GM12878 (cell line): ENCODE measurements around the gene CBR4. TPM values are rescaled to one million over a fixed set of nuclear protein-coding genes. Genes with fewer than 3 reads are reported as not detected.

Experiments
- ATAC-seq: fragments of 200-7000 bp; cut with Tn5 transposase; 3 replicates; pipeline ENCODE4 v1.9.1; 2020; ENCODE audit warnings: mild to moderate bottlenecking, moderate library complexity
- BruUV-seq: library from RNA; stranded (reverse); fragments of 400-500 nt; replicated peaks from 2 replicates; lab custom pipeline; 2021; lab: Mats Ljungman, UMichigan
- CTCF ChIA-PET: fragments of 300-600 bp; sonication (Branson Sonifier 250); formaldehyde crosslinking; extraction: SDS; loops from one replicate; lab custom pipeline; 2021; ENCODE audit warnings: inconsistent platforms; lab: Yijun Ruan, JAX
- POLR2A ChIA-PET: fragments of 350-600 bp; formaldehyde crosslinking; extraction: SDS; loops from one replicate; lab custom pipeline; 2021; ENCODE audit warnings: inconsistent platforms; lab: Charles Lee
- RAD21 ChIA-PET: fragments of 300-600 bp; sonication (Branson Sonifier 250); formaldehyde crosslinking; loops from one replicate; lab custom pipeline; 2023; ENCODE audit warnings: antibody characterized with exemption; ENCODE audit not compliant: unreplicated experiment; lab: Charles Lee
- SMC1A ChIA-PET: fragments of 300-600 bp; sonication (Branson Sonifier 250); formaldehyde crosslinking; loops from one replicate; lab custom pipeline; 2023; ENCODE audit not compliant: unreplicated experiment, uncharacterized antibody; lab: Charles Lee
- DNase-seq: peaks from one replicate; pipeline ENCODE4 v3.0.0-alpha.2; 2011; ENCODE audit warnings: low read depth, low spot score
- FAIRE-seq: peaks from 3 replicates; lab custom pipeline; 2011; peaks lifted over from hg19 to GRCh38; lab: Jason Lieb, UNC
- H2AFZ ChIP-seq: 2 replicates; pipeline ENCODE4 v1.6.0; 2011; ENCODE audit warnings: low read depth, low read length, control low read depth; ENCODE audit not compliant: control insufficient read depth
- H3K27ac ChIP-seq: 2 replicates; pipeline ENCODE4 v1.5.1; 2011; ENCODE audit warnings: control low read depth; ENCODE audit not compliant: control insufficient read depth, insufficient read depth
- H3K27me3 ChIP-seq, 2 experiments: replicated peaks in 1 of 2; 2 replicates each; pipeline versions ENCODE4 v1.6.0 to v1.6.1; 2011; ENCODE audit warnings: low read length in 1 of 2; ENCODE audit not compliant: control insufficient read depth in 2 of 2, insufficient read depth in 2 of 2
- H3K36me3 ChIP-seq, 2 experiments: 2 replicates each; pipeline ENCODE4 v1.5.1; 2011; ENCODE audit warnings: low read length in 1 of 2; ENCODE audit not compliant: control insufficient read depth in 2 of 2, insufficient read depth in 2 of 2
- H3K4me1 ChIP-seq: 2 replicates; pipeline ENCODE4 v1.6.1; 2011; ENCODE audit warnings: mild to moderate bottlenecking, low read length, moderate library complexity, mixed read lengths; ENCODE audit not compliant: control insufficient read depth, insufficient read depth
- H3K4me2 ChIP-seq: 2 replicates; pipeline ENCODE4 v1.6.0; 2011; ENCODE audit warnings: control low read depth; ENCODE audit not compliant: control insufficient read depth, insufficient read depth
- H3K4me3 ChIP-seq: fragments of 200-600 bp; sonication (generic); 2 replicates; pipeline ENCODE4 v1.5.1; 2016
- H3K79me2 ChIP-seq: 2 replicates; pipeline ENCODE4 v1.6.0; 2011; ENCODE audit warnings: low read length; ENCODE audit not compliant: control insufficient read depth, insufficient read depth
- H3K9ac ChIP-seq: 2 replicates; pipeline ENCODE4 v1.8.0; 2011; ENCODE audit warnings: low read length, control low read depth, mixed read lengths; ENCODE audit not compliant: control insufficient read depth, insufficient read depth
- H3K9me3 ChIP-seq: replicated peaks from 3 replicates; pipeline ENCODE4 v1.5.1; 2011; ENCODE audit warnings: mild to moderate bottlenecking, low read length; ENCODE audit not compliant: control insufficient read depth, insufficient read depth
- H4K20me1 ChIP-seq: 2 replicates; pipeline ENCODE4 v1.6.0; 2011; ENCODE audit not compliant: control insufficient read depth, insufficient read depth
- GABPA ChIP-seq: IDR thresholded peaks from 2 replicates; pipeline ENCODE4 v1.6.1; 2014; ENCODE audit warnings: antibody characterized with exemption, low read depth, mild to moderate bottlenecking, inconsistent platforms
- HCFC1 ChIP-seq: fragments of 150-350 bp; IDR thresholded peaks from 2 replicates; pipeline ENCODE4 v1.6.1; 2014; ENCODE audit warnings: low read length
- IKZF1 ChIP-seq: fragments of 450-650 bp; conservative IDR thresholded peaks from 2 replicates; pipeline ENCODE4 v1.6.1; 2017; ENCODE audit warnings: antibody characterized with exemption, mild to moderate bottlenecking
- SP1 ChIP-seq: IDR thresholded peaks from one replicate; pipeline ENCODE4 v1.6.1; 2011; ENCODE audit warnings: low read depth, low read length
- SRF ChIP-seq, 2 experiments: IDR thresholded peaks; 2 replicates each; pipeline ENCODE4 v1.6.1; 2011; ENCODE audit warnings: low read depth in 2 of 2, low read length in 2 of 2, mild to moderate bottlenecking in 1 of 2, moderate library complexity in 1 of 2
- TBL1XR1 ChIP-seq: IDR thresholded peaks from 2 replicates; pipeline ENCODE4 v1.6.1; 2012; ENCODE audit warnings: low read depth, low read length, improper control_type of control experiment
- ZNF622 ChIP-seq: fragments of 450-650 bp; IDR thresholded peaks from 2 replicates; pipeline ENCODE4 v1.6.1; 2017; ENCODE audit warnings: mild to moderate bottlenecking, inconsistent platforms
- WGBS: methylation state at CpG from one replicate; pipeline ENCODE4 v1.1.6; 2016; ENCODE audit warnings: low lambda C conversion rate; ENCODE audit not compliant: insufficient replicate concordance, insufficient coverage; ENCODE audit errors: missing lambda C conversion rate; 5-methylcytosine and 5-hydroxymethylcytosine counted together
- in situ Hi-C: fragments of 300-500 bp; cut with MboI; formaldehyde crosslinking; loops from 9 replicates; pipeline ENCODE4 v1.14.3; 2018; ENCODE audit warnings: mixed read lengths
- intact Hi-C: fragments of 100-400 bp; cut with micrococcal nuclease; formaldehyde crosslinking; loops from one replicate; pipeline ENCODE4 v1.14.2; 2022; ENCODE audit not compliant: unreplicated experiment
- polyA plus RNA-seq, 11 experiments: library from polyadenylated mRNA; depleted of rRNA in 4 of 11; unstranded in 6 of 11; stranded (reverse) in 5 of 11; fragments of >200 nt; fragmentation: Nextera tagmentation in 4 of 11; fragmentation: Illumina TruSeq in 1 of 11; extraction: Ambion mirVana in 4 of 11; extraction: Trizol in 1 of 11; gene quantifications; 1 replicate in 1 of 11; 2 replicates in 10 of 11; pipeline versions ENCODE4 v1.2.1 to v1.2.3, GENCODE V29; 2011 to 2016; ENCODE audit warnings: inconsistent platforms in 2 of 11, missing spikeins in 2 of 11, low read depth in 1 of 11
- total RNA-seq, 4 experiments: library from RNA; depleted of rRNA in 3 of 4; stranded (reverse); fragments of >200 nt in 3 of 4; fragmentation: Illumina TruSeq in 1 of 4; extraction: Trizol in 1 of 4; gene quantifications; 2 replicates each; pipeline versions ENCODE4 v1.2.1 to v1.2.3, GENCODE V29; 2013 to 2021
- TF ChIP-seq, protein P1 (sequence below): IDR thresholded peaks from 2 replicates; pipeline ENCODE4 v1.6.1; 2012; ENCODE audit warnings: improper control_type of control experiment, low read depth, low read length; ENCODE audit not compliant: insufficient replicate concordance
- TF ChIP-seq, protein P2 (sequence below): IDR thresholded peaks from 2 replicates; pipeline ENCODE4 v1.6.1; 2011; ENCODE audit warnings: low read depth, low read length, improper control_type of control experiment, borderline replicate concordance
- TF ChIP-seq, protein P3 (sequence below): fragments of 450-650 bp; IDR thresholded peaks from 2 replicates; pipeline ENCODE4 v1.6.1; 2016; ENCODE audit warnings: mild to moderate bottlenecking, moderate library complexity, borderline replicate concordance
- TF ChIP-seq, protein P4 (sequence below): fragments of 450-650 bp; IDR thresholded peaks from 2 replicates; pipeline ENCODE4 v1.6.1; 2017; ENCODE audit warnings: antibody characterized with exemption, mild to moderate bottlenecking, moderate library complexity

Gene CBR4
- total and polyA plus RNA-seq, 10 of the 15 experiments (the other 5 are each of a cell fraction or from before 2014, with no cell fraction given), result 17.3 to 38.8 (median 24.8) TPM

- H3K27me3 ChIP-seq, result no peaks in the 10 kb centered on the region
- no peaks in the 10 kb centered on the region for H3K9me3 ChIP-seq
- ATAC-seq (no peak), FAIRE-seq (no peak), DNase-seq (no peak)
- ChIA-PET RAD21 (no interaction called here), SMC1A (interaction anchor here (1.5 to 3.0 kb wide), 3 partner anchors 182 to 473 kb away, joined by 3 to 12 read pairs (median 7); no protein-coding TSS in a partner anchor), CTCF (interaction anchor here (1.6 to 4.1 kb wide), 3 partner anchors 89 to 481 kb away, joined by 3 to 31 read pairs (median 11); no protein-coding TSS in a partner anchor), POLR2A (interaction anchor here (2.1 kb wide), 1 partner anchor 10 kb away, joined by 8 read pairs; no protein-coding TSS in a partner anchor)
- H4K20me1 ChIP-seq, result no peaks in the 10 kb centered on the region
- no peaks in the 10 kb centered on the region for H3K36me3 ChIP-seq
- peaks cover 26% of the 10 kb centered on the region for H3K79me2 ChIP-seq
- no peak overlapping the region for H3K4me2 ChIP-seq
- H3K4me1 ChIP-seq, result no peaks in the 10 kb centered on the region
- BruUV-seq, result no TSS peak
- intact Hi-C loops, result no loop called here
- WGBS, result 71% methylated on average over 2 of the region's 2 CpGs
- in situ Hi-C loops, result loop anchor here (5.0 kb wide), 1 partner anchor 475 kb away; no protein-coding TSS in a partner anchor
- H3K4me3 ChIP-seq, result no peak overlapping the region
- no peak overlapping the region for H2AFZ ChIP-seq
- H3K9ac ChIP-seq, result no peak overlapping the region
- H3K27ac ChIP-seq, result no peak overlapping the region
- TF ChIP-seq, protein P1, sequence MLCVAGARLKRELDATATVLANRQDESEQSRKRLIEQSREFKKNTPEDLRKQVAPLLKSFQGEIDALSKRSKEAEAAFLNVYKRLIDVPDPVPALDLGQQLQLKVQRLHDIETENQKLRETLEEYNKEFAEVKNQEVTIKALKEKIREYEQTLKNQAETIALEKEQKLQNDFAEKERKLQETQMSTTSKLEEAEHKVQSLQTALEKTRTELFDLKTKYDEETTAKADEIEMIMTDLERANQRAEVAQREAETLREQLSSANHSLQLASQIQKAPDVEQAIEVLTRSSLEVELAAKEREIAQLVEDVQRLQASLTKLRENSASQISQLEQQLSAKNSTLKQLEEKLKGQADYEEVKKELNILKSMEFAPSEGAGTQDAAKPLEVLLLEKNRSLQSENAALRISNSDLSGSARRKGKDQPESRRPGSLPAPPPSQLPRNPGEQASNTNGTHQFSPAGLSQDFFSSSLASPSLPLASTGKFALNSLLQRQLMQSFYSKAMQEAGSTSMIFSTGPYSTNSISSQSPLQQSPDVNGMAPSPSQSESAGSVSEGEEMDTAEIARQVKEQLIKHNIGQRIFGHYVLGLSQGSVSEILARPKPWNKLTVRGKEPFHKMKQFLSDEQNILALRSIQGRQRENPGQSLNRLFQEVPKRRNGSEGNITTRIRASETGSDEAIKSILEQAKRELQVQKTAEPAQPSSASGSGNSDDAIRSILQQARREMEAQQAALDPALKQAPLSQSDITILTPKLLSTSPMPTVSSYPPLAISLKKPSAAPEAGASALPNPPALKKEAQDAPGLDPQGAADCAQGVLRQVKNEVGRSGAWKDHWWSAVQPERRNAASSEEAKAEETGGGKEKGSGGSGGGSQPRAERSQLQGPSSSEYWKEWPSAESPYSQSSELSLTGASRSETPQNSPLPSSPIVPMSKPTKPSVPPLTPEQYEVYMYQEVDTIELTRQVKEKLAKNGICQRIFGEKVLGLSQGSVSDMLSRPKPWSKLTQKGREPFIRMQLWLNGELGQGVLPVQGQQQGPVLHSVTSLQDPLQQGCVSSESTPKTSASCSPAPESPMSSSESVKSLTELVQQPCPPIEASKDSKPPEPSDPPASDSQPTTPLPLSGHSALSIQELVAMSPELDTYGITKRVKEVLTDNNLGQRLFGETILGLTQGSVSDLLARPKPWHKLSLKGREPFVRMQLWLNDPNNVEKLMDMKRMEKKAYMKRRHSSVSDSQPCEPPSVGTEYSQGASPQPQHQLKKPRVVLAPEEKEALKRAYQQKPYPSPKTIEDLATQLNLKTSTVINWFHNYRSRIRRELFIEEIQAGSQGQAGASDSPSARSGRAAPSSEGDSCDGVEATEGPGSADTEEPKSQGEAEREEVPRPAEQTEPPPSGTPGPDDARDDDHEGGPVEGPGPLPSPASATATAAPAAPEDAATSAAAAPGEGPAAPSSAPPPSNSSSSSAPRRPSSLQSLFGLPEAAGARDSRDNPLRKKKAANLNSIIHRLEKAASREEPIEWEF, result no peak
- TF ChIP-seq, protein P2, sequence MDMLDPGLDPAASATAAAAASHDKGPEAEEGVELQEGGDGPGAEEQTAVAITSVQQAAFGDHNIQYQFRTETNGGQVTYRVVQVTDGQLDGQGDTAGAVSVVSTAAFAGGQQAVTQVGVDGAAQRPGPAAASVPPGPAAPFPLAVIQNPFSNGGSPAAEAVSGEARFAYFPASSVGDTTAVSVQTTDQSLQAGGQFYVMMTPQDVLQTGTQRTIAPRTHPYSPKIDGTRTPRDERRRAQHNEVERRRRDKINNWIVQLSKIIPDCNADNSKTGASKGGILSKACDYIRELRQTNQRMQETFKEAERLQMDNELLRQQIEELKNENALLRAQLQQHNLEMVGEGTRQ, result no peak
- TF ChIP-seq, protein P3, sequence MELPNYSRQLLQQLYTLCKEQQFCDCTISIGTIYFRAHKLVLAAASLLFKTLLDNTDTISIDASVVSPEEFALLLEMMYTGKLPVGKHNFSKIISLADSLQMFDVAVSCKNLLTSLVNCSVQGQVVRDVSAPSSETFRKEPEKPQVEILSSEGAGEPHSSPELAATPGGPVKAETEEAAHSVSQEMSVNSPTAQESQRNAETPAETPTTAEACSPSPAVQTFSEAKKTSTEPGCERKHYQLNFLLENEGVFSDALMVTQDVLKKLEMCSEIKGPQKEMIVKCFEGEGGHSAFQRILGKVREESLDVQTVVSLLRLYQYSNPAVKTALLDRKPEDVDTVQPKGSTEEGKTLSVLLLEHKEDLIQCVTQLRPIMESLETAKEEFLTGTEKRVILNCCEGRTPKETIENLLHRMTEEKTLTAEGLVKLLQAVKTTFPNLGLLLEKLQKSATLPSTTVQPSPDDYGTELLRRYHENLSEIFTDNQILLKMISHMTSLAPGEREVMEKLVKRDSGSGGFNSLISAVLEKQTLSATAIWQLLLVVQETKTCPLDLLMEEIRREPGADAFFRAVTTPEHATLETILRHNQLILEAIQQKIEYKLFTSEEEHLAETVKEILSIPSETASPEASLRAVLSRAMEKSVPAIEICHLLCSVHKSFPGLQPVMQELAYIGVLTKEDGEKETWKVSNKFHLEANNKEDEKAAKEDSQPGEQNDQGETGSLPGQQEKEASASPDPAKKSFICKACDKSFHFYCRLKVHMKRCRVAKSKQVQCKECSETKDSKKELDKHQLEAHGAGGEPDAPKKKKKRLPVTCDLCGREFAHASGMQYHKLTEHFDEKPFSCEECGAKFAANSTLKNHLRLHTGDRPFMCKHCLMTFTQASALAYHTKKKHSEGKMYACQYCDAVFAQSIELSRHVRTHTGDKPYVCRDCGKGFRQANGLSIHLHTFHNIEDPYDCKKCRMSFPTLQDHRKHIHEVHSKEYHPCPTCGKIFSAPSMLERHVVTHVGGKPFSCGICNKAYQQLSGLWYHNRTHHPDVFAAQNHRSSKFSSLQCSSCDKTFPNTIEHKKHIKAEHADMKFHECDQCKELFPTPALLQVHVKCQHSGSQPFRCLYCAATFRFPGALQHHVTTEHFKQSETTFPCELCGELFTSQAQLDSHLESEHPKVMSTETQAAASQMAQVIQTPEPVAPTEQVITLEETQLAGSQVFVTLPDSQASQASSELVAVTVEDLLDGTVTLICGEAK, result no peak
- TF ChIP-seq GABPA (no peak), TBL1XR1 (no peak), SP1 (no peak), HCFC1 (no peak), IKZF1 (no peak), SRF (IDR thresholded peaks at IDR 0.05; ENCODE audit: low read depth in 2 of 2, low read length in 2 of 2) (no peak), ZNF622 (no peak)
- TF ChIP-seq, protein P4, sequence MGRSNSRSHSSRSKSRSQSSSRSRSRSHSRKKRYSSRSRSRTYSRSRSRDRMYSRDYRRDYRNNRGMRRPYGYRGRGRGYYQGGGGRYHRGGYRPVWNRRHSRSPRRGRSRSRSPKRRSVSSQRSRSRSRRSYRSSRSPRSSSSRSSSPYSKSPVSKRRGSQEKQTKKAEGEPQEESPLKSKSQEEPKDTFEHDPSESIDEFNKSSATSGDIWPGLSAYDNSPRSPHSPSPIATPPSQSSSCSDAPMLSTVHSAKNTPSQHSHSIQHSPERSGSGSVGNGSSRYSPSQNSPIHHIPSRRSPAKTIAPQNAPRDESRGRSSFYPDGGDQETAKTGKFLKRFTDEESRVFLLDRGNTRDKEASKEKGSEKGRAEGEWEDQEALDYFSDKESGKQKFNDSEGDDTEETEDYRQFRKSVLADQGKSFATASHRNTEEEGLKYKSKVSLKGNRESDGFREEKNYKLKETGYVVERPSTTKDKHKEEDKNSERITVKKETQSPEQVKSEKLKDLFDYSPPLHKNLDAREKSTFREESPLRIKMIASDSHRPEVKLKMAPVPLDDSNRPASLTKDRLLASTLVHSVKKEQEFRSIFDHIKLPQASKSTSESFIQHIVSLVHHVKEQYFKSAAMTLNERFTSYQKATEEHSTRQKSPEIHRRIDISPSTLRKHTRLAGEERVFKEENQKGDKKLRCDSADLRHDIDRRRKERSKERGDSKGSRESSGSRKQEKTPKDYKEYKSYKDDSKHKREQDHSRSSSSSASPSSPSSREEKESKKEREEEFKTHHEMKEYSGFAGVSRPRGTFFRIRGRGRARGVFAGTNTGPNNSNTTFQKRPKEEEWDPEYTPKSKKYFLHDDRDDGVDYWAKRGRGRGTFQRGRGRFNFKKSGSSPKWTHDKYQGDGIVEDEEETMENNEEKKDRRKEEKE, result no peak
Observed at GRCh38 chr4:169012049-169012448, 2.0 kb upstream of the CBR4 start.
